ENCODE results near the gene ENOX2. TPM values are rescaled to one million over a fixed set of nuclear protein-coding genes. Genes with fewer than 3 reads are reported as not detected.

Gene ENOX2
- total RNA-seq, 1 experiment from 2014 or later: 24.3 TPM

DNA sequence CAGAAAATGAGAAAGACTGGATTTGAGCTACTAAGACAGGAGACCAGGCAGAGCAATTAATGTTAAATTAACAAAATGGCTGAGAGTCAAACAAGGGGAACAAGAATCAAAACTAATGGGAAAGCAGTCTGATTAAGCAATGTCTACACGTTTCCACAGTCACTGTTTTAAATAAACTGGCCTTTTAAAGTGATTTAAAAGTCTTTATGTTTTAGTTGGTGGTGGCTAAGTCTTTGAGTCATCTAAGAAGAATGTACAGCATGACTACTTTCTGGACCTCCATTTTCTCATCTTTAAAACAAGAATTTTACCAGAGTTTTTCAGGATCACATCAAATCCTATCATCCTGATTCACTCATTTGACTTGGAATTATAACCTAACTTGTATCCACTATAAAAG lies 233.8 kb downstream of the ENOX2 start:
- CTCF ChIA-PET: interaction anchor here (1.3 kb wide), 1 partner anchor 15 kb away, joined by 3 read pairs; no protein-coding TSS in a partner anchor
- POLR2A ChIA-PET: no interaction called here
- no peak for TF ChIP-seq CTCF (IDR thresholded peaks at IDR 0.05; ENCODE audit: unreplicated experiment)
- no TSS peak for BruUV-seq (replicated peaks)
- Mint-ChIP-seq H3K27ac (ENCODE audit: low read depth, unreplicated experiment) (no peak overlapping the region), H3K4me3 (ENCODE audit: unreplicated experiment) (no peak overlapping the region), H3K27me3 (ENCODE audit: insufficient read depth, unreplicated experiment) (peaks cover 51% of the 10 kb centered on the region), H3K4me1 (ENCODE audit: insufficient read depth, unreplicated experiment) (no peaks in the 10 kb centered on the region), H3K9me3 (ENCODE audit: unreplicated experiment) (peaks cover 8% of the 10 kb centered on the region), H3K36me3 (ENCODE audit: insufficient read depth, unreplicated experiment) (peaks cover 6% of the 10 kb centered on the region)
- intact Hi-C loops (cut with micrococcal nuclease): no loop called here
- DNase-seq (ENCODE audit: unreplicated experiment): no peak

DNA sequence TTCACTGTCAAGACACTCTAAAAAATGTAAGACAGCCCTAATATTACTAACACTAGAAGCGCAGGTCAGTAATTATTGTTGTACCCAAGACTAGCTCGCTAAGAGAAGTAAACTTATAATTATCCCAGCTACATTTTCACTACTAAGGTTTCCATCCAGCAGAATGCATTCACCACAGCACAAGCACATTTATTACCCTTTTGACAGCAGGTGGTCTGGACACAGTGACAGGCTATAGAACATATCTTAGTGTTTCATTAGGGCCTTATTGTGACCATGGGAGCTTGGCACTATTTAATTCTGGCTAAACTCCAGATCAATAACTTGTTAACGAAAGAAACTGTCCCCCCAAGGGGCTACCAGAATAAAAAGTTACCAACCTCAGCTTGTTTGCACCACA lies 237.7 kb downstream of the ENOX2 start:
- H3K27ac Mint-ChIP-seq (ENCODE audit: low read depth, unreplicated experiment): no peak overlapping the region
- no TSS peak for BruUV-seq (replicated peaks)
- TF ChIP-seq CTCF (IDR thresholded peaks at IDR 0.05; ENCODE audit: unreplicated experiment): no peak
- DNase-seq (ENCODE audit: unreplicated experiment): no peak
- H3K36me3 Mint-ChIP-seq (ENCODE audit: insufficient read depth, unreplicated experiment): peaks cover 6% of the 10 kb centered on the region
- CTCF ChIA-PET: no interaction called here
- POLR2A ChIA-PET: no interaction called here
- H3K4me3 Mint-ChIP-seq (ENCODE audit: unreplicated experiment): no peak overlapping the region
- intact Hi-C loops (cut with micrococcal nuclease): no loop called here
- H3K27me3 Mint-ChIP-seq (ENCODE audit: insufficient read depth, unreplicated experiment): peaks cover 64% of the 10 kb centered on the region
- H3K9me3 Mint-ChIP-seq (ENCODE audit: unreplicated experiment): no peaks in the 10 kb centered on the region
- no peaks in the 10 kb centered on the region for H3K4me1 Mint-ChIP-seq (ENCODE audit: insufficient read depth, unreplicated experiment)

DNA sequence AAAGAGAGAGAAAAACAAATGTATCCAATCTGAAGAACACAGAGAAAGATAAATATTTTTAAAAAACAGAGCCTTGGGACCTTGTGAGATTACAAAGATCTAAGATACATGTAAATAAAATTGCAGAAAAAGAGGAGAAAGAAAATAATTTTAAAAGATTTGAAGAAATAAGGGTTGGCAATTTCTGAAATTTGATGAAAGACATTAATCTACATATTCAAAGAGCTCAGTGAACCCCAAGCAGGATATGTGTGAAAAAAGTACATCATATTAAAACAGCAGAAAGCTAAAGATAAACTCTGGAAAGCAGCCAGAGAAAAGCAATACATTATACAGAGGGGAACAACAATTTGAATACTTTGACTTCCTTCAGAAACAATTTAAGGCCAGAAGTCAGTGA lies 244.7 kb downstream of the ENOX2 start:
- Mint-ChIP-seq H3K4me3 (ENCODE audit: unreplicated experiment) (no peak overlapping the region), H3K27ac (ENCODE audit: low read depth, unreplicated experiment) (no peak overlapping the region), H3K27me3 (ENCODE audit: insufficient read depth, unreplicated experiment) (peaks cover 40% of the 10 kb centered on the region), H3K36me3 (ENCODE audit: insufficient read depth, unreplicated experiment) (no peaks in the 10 kb centered on the region), H3K4me1 (ENCODE audit: insufficient read depth, unreplicated experiment) (no peaks in the 10 kb centered on the region), H3K9me3 (ENCODE audit: unreplicated experiment) (peaks cover 11% of the 10 kb centered on the region)
- DNase-seq (ENCODE audit: unreplicated experiment): no peak
- POLR2A ChIA-PET: no interaction called here
- intact Hi-C loops (cut with micrococcal nuclease): no loop called here
- no TSS peak for BruUV-seq (replicated peaks)
- CTCF ChIA-PET: no interaction called here
- TF ChIP-seq CTCF (IDR thresholded peaks at IDR 0.05; ENCODE audit: unreplicated experiment): no peak

DNA sequence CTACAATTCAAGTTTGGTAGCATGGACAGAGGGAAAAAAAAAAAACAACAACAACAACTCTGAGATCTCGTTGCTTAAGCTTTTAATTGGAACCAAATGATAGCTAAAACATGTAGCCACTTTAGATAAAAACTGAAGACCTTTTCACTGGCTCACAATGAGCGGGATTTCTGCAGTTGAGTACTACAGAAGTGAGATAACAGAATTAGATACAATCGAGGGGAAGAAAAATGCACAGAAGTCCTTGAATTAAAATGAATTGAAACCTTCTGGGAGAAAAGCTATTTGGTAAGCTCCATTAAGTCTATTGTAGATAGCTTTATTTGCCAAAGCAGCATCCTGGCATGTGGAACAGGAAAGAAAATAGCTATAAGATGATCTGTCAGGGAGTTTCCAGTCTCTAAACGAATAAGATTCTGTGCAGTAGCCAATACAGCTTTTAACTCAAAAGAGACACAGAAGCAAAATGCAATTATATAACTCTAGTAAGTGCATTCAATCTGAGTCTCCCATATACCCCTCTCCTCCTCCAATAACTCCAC lies 248.5 kb downstream of the ENOX2 start:
- no peak for DNase-seq (ENCODE audit: unreplicated experiment)
- Mint-ChIP-seq H3K27ac (ENCODE audit: low read depth, unreplicated experiment) (no peak overlapping the region), H3K9me3 (ENCODE audit: unreplicated experiment) (peaks cover 11% of the 10 kb centered on the region), H3K4me3 (ENCODE audit: unreplicated experiment) (no peak overlapping the region), H3K4me1 (ENCODE audit: insufficient read depth, unreplicated experiment) (no peaks in the 10 kb centered on the region), H3K27me3 (ENCODE audit: insufficient read depth, unreplicated experiment) (peaks cover 25% of the 10 kb centered on the region), H3K36me3 (ENCODE audit: insufficient read depth, unreplicated experiment) (no peaks in the 10 kb centered on the region)
- no peak for TF ChIP-seq CTCF (IDR thresholded peaks at IDR 0.05; ENCODE audit: unreplicated experiment)
- CTCF ChIA-PET: interaction anchor here (0.5 kb wide), 1 partner anchor 62 kb away, joined by 3 read pairs; no protein-coding TSS in a partner anchor
- POLR2A ChIA-PET: no interaction called here
- no TSS peak for BruUV-seq (replicated peaks)
- intact Hi-C loops (cut with micrococcal nuclease): no loop called here
